ENCODE measurements around the gene COMP. TPM values are rescaled to one million over a fixed set of nuclear protein-coding genes. Genes with fewer than 3 reads are reported as not detected.

COMP gene
- total RNA-seq, 1 donor from 2014 or later = not detected

GRCh38 chr19:18768997-18769891, 21.9 kb downstream of the COMP start:
- Mint-ChIP-seq H3K36me3 (ENCODE audit: unreplicated experiment) (no peaks in the 10 kb centered on the region), H3K27me3 (ENCODE audit: unreplicated experiment) (peaks cover 13% of the 10 kb centered on the region), H3K9me3 (ENCODE audit: unreplicated experiment) (peaks cover 8% of the 10 kb centered on the region), H3K27ac (ENCODE audit: unreplicated experiment) (no peak overlapping the region), H3K4me1 (ENCODE audit: low read depth, unreplicated experiment) (peaks cover 11% of the 10 kb centered on the region), H3K4me3 (ENCODE audit: unreplicated experiment) (no peak overlapping the region)
- peak; percentile 12 for DNase-seq
- TF ChIP-seq CTCF (IDR thresholded peaks at IDR 0.05; ENCODE audit: partially characterized antibody, unreplicated experiment) = no peak

- DNase-seq = peak; percentile 51
Measured at GRCh38 chr19:18768046-18768771, 22.9 kb downstream of the COMP start.

GRCh38 chr19:18765224-18765623, 25.9 kb downstream of the COMP start:
- Mint-ChIP-seq H3K27me3 (ENCODE audit: unreplicated experiment) (peaks cover 3% of the 10 kb centered on the region), H3K27ac (ENCODE audit: unreplicated experiment) (no peak overlapping the region)

More at GRCh38 chr19:18768046-18768771, 22.9 kb downstream of the COMP start:
- peaks cover 9% of the 10 kb centered on the region for H3K4me1 Mint-ChIP-seq (ENCODE audit: low read depth, unreplicated experiment)
- TF ChIP-seq CTCF (IDR thresholded peaks at IDR 0.05; ENCODE audit: partially characterized antibody, unreplicated experiment) = peak; percentile 28
- H3K27me3 Mint-ChIP-seq (ENCODE audit: unreplicated experiment) = peaks cover 13% of the 10 kb centered on the region
- H3K4me3 Mint-ChIP-seq (ENCODE audit: unreplicated experiment) = no peak overlapping the region
- H3K27ac Mint-ChIP-seq (ENCODE audit: unreplicated experiment) = peak overlapping the region; percentile 28
- H3K9me3 Mint-ChIP-seq (ENCODE audit: unreplicated experiment) = peaks cover 11% of the 10 kb centered on the region
- no peaks in the 10 kb centered on the region for H3K36me3 Mint-ChIP-seq (ENCODE audit: unreplicated experiment)

GRCh38 chr19:18764591-18765051, 26.5 kb downstream of the COMP start:
- H3K27ac Mint-ChIP-seq (ENCODE audit: unreplicated experiment) = no peak overlapping the region
- no peak for TF ChIP-seq CTCF (IDR thresholded peaks at IDR 0.05; ENCODE audit: partially characterized antibody, unreplicated experiment)
- no peaks in the 10 kb centered on the region for H3K36me3 Mint-ChIP-seq (ENCODE audit: unreplicated experiment)
- H3K4me3 Mint-ChIP-seq (ENCODE audit: unreplicated experiment) = no peak overlapping the region
- DNase-seq = peak; percentile 7
- H3K4me1 Mint-ChIP-seq (ENCODE audit: low read depth, unreplicated experiment) = peaks cover 6% of the 10 kb centered on the region
- H3K9me3 Mint-ChIP-seq (ENCODE audit: unreplicated experiment) = peaks cover 2% of the 10 kb centered on the region
- peaks cover 3% of the 10 kb centered on the region for H3K27me3 Mint-ChIP-seq (ENCODE audit: unreplicated experiment)

More at GRCh38 chr19:18765224-18765623, 25.9 kb downstream of the COMP start:
- TF ChIP-seq CTCF (IDR thresholded peaks at IDR 0.05; ENCODE audit: partially characterized antibody, unreplicated experiment) = no peak
- Mint-ChIP-seq H3K36me3 (ENCODE audit: unreplicated experiment) (no peaks in the 10 kb centered on the region), H3K4me3 (ENCODE audit: unreplicated experiment) (no peak overlapping the region), H3K9me3 (ENCODE audit: unreplicated experiment) (peaks cover 2% of the 10 kb centered on the region), H3K4me1 (ENCODE audit: low read depth, unreplicated experiment) (peaks cover 6% of the 10 kb centered on the region)
- DNase-seq = no peak

Data from glutamatergic neuron (in vitro differentiated cells).